GM21717 (cell line): ENCODE measurements around the gene PAX4.

Experiments used
- ATAC-seq: cut with Tn5 transposase; IDR thresholded peaks from one replicate; pipeline ENCODE4 v1.9.1; 2021; ENCODE audit warnings: mild to moderate bottlenecking, moderate library complexity; ENCODE audit not compliant: unreplicated experiment

Gene PAX4

GRCh38 chr7:127618042-127618441, at the start of gene PAX4:
PAX4 (minus strand) TSS chr7:127618142; CDS start chr7:127615928, 2,214 bp downstream.
- no peak for ATAC-seq

DNA sequence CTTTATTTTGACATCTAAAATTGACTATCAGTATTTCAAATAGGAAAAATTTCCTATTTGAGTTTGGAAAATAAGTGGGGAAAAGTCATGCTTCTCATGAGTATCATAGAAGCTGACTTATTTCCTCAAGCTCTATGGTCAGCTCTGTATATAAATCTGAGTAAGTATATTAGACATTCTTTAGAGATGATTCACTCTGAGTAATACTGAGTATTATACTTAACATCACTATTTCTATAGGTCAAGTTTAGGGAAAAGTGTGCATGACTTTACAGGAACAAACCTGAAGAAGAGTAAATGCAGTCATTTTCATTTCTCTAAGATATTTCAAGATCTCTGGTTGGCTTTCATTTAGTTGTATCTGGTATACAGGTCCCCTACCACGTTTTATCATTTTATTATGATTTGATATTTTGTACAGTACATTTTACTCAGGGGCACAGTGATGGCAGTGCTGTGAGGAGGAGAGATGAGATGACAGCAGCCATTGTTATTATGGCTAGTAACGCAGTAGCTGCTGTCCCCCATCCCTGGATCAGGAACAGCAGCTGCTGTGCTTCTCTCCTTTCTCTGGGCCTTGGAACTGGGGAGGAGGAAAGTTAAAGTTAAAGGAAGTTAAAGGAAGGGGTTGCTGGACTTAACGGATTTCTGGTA, 49.2 kb upstream of the PAX4 start:
- ATAC-seq, result no peak

- ATAC-seq, result no peak
Observed at GRCh38 chr7:127666602-127667001, 48.7 kb upstream of the PAX4 start.

- ATAC-seq, result no peak
Observed at GRCh38 chr7:127665922-127666321, 48.0 kb upstream of the PAX4 start.

GRCh38 chr7:127658970-127659630, 41.2 kb upstream of the PAX4 start:
- no peak for ATAC-seq

DNA sequence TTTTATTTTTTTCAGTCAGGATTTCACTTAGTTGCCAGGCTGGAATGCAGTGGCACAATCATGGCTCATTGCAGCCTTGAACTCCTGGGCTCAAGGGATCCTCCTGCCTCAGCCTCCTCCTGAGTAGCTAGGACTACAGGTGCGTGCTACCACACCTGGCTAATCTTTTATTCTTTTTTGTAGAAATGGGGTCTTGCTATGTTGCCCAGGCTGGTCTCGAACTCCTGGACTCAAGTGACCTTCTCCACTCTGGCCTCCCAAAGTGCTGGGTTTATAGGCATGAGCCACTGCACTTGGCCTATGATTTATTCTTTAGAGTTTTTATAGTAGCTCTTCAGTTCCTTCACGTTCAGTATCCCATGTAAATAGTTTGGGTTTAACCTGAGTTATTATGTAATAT, 39.6 kb upstream of the PAX4 start:
- no peak for ATAC-seq

DNA sequence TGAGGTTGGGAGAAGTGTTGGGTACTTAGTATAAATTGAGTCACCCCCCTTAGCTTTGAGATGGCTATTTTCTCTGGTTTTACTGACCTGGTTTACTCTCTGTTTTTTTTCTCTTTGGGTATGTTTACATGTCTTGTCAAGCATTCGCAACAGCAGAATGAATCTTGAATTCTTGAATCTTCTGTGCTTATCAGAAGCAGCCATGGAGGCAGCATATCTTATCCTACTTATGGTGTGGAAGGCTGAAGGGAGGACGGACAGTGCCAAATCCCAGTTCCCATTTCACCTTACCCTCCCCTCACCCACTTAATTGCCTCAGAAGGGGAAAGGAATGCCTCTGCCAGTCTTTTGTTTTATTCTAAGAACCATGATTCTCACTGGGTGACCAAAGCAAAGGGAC, 37.8 kb upstream of the PAX4 start:
- no peak for ATAC-seq

DNA sequence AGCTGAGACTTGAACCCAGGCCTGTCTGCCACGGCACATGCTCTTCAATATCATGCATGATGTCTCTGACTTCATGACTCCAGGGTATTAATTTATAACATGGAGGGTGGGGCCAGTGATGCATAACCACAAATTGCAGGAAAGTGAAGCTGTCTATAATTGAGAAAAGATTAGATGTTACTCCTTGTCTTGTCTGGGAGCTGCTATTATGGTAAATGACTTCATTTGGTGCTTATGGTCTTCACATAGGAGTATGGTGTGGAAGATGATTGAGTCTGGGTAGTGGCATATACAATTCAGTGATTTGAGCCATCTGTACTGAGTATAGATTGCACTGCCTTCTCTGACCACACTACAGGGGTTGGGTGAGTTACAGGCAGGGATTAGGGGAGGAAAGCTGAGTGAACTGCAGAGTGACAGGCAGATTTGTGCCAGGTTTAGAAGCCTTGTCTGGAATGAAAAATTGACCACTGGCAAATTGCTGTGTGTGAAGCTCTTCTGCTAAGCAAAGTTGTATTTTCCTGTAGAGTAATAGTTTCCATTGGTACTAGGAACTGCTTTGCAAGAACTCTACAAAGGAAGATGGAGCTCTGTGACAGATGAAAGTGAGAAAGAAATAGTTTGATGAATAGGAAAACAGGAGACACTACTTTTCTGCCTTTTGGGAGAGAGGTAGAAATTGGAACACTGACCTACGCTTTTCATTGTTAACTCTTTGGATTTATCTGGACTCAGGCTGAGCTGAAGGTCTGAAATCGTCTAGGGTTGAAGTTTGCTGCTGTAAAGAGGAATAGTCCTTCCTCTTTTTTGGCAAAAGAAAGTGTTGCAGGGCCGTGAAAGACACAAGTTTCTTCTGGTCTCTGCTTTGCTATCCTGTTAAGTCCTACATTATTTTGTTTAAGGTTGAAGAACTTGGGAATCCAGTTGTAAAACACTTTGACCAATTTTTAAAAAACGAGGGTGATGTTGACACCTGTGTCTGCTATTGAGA, 36.8 kb upstream of the PAX4 start:
- no peak for ATAC-seq

GRCh38 chr7:127653396-127653795, 35.5 kb upstream of the PAX4 start:
- no peak for ATAC-seq

GRCh38 chr7:127652333-127653248, 34.6 kb upstream of the PAX4 start:
- ATAC-seq, result peak; percentile 15

DNA sequence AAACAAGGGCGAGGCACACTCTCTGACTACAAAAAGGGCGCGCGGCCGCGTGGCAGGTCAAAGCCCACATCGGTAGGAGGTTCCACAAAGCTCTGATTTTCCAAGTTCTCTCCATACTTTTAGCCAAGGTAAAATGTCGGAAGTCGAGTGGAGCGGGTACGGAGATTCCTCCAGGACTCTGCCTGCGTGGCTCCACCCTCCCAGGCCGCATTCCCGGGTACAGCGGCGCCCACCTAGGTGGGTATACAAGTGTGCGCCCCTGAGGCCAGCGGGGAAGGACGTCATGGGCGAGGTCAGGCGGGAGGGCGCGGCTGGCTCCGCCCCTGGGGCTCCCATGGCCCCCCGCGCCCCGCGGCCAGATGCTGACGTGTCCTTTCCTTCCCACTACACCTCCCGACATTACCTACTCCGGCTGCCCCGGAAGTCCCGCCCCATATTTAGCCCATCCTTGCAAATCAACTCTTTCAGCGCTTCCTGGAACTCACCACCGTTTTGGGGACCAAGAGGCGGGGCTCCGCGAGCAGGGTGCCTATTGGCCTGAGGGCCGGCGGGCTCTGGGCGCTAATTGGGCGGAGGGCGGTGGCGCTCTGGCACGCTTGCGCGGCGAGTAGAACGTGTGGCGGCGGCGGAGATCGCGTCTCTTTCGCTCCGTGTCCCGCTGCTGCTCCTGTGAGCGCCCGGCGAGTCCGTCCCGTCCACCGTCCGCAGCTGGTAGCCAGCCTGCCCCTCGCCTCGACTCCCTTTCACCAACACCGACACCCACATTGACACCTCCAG, 33.8 kb upstream of the PAX4 start, which contains the start of gene SND1:
TSS of gene SND1 (plus strand) at position 639 of the 777 bp plus-strand sequence. CDS start 180 bp downstream, outside the sequence.
- peak; percentile 98 for ATAC-seq

DNA sequence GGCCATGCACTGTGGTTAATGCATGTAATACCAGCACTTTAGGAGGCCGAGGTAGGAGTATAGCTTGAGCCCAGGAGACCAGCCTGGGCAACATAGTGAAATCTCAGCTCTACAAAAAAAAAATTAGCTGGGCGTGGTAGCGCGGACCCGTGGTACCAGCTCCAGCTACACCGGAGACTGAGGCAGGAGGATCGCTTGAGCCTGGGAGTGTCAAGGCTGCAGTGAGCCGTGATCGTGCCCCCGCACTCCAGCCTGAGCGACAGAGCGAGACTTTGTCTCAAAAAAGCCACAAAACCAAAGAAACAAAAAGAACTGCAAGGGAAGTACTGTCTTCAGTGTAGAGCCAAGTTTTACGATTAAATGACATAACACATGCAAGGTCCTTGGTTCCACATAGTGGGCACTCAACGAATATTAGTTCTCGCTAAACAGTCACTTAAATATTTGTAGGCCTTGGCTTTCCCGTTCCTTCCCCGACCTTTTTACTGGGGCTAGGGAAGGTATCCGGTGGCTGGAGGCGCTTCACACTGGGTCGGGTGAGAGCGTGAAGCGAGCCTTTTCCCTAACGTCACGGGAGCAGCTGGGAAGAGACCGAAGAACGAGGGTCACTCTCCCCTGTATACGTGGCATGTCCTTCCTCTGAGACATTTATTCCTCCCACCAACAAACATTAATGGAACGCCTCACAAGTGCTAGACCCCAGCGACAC, 33.1 kb upstream of the PAX4 start:
- ATAC-seq, result peak; percentile 1

GRCh38 chr7:127648986-127649385, 31.0 kb upstream of the PAX4 start:
- ATAC-seq, result no peak

DNA sequence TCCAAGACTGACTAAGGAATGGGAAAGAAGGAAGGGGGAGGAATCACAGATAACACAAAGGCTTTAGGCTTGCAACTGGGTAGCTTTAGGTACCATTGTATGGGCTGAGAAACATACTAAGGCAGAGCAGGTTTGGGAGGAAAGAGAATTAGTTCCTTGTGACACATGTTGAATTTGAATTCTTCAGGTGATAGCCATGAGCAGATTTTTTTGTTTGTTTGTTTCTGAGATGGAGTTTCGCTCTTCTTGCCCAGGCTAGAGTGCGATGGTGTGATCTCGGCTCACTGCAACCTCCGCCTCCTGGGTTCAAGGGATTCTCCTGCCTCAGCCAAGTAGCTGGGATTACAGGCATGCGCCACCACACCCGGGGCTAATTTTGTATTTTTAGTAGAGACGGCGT, 29.7 kb upstream of the PAX4 start:
- no peak for ATAC-seq

GRCh38 chr7:127644484-127644883, 26.5 kb upstream of the PAX4 start:
- ATAC-seq, result no peak

DNA sequence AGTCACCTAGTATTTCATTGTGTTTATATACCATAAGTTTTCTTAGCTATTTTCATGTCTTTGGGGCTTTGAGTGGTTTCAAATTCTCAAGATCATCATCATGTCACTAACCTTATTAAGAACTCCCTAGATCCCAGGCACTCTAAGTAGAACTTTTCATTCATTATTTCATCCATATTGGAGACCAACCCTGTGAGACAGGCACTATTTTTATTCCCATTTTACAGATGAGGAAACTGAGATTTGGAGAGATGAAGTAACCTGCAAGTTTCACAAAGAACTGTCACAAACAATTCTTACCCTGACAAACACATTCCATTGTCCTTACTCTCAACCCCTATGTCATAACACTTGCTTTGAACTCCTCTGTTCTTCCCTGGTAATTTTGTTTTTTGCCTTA, 20.3 kb upstream of the PAX4 start:
- ATAC-seq, result no peak

GRCh38 chr7:127635659-127636285, 17.8 kb upstream of the PAX4 start:
- ATAC-seq, result no peak

DNA sequence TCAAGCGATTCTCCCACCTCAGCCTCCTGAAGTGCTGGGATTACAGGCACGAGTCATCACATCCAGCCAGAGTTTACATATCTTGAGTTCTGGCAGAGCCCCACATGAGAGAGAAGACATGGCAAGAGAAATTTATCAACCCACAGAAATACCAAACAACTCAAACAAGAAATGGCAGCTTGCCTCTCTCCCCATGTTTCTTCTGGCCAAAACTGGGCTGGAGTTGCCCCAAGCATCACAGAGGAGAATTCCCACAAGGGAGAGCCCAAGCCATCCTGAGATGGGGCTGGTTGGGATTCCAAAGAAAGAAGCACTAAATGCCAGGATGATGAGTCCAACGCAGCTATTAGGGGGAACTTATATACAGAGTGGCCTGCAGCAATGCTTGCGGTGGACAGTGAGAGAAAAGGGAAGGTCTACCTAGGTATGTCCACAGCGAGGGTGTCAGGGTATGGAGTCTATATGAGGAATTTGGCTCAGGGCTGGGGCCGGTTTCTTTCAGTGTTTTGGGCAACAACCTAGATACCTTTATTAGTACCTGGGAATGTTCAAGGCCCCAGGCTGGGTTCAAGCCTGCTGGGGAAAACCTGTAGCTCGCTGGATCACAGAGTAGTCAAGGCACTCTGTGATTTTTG, 14.5 kb upstream of the PAX4 start:
- no peak for ATAC-seq
